ENCODE results near the gene SSB. TPM values are rescaled to one million over a fixed set of nuclear protein-coding genes. Genes with fewer than 3 reads are reported as not detected.

SSB gene
- 123 to 175 TPM (median 135 TPM) in 5 replicates for total RNA-seq (2022; extraction: Qiagen RNA extraction)

DNA sequence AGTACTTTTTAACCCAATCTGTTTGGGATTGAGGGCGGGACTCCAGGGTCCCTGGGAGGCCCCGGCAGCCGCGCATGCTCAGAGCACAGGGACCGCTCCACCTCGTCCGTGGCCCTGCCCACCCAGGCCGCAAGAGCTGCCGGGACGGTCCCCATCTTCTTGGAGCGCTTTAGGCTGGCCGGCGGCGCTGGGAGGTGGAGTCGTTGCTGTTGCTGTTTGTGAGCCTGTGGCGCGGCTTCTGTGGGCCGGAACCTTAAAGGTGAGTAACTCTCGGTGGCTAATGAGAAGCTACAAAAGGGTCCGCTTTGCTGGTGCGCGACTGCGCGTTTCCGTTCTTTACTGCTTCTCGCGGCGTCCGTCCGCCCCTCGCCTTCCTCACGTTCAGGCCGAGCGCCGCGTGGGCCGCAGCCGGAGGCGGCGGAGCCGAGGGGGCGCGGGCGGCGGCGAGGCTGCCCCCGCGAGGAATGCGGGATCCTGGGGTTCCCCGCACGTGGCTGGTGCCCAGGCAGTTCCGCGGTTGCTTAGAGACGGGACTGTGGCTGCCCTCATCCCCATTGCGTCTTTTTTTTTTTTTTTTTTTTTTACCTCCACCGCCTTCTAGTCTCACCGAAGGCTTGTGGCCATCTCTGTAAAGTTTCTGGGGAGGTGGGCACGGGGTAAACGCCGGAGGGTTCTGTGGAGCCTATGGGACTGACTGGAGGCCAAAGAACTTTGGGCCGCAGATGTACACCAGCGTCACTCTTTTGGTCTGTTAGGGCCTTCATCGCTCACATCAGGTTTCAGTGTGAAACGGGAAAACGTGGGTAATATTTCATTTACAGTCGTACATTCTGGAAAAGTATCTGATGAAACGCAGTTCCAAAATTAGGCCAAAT, at the start of gene SSB:
Gene SSB (plus strand): TSS at position 154 of the 875 bp plus-strand sequence. CDS start 2,090 bp downstream, outside the sequence.

DNA sequence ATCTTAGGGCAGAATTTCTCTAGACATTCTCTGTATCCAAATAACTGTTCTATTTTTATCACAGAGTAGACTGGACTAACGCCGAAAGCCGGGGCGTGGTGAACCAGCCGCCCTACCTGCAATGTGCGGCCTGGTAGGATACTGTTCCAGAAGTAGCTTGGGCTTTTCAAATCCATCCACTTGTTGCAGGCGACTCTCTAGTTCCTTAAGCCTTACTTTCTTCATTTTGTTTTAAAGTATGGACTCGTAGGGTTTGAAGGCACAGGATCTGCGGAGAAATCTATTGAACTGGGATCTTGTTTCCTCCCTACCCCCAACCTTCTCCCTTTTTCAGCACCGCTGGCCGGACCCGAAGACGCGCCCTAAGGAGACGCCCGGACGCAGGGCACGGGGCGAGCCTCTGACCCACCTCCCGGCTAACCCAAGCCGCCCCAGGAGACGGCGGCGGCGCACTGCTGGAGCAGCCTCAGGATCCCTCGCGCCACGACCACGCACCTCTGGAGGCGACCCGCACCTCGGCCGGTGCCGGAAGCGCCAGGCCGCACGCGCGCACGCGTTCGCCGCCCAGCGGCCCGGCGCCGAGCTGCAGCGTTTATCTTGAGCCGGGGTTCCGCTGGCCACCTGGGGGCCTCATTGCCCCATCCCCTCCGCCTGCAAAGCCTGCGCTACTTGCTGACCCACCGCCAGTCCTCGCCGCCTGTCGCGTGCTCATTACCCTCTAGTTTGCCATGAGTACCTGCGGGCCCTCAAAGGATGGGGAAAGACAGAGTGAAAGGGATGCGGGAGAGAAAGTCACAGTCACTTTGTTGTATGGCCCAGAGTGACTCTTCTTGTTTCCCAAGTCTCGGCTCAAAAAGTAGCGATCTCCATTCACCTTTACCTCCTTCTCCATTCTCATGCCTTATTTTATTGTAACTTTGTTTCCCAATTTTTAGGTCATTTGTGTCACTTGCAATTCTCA, 26.0 kb downstream of the SSB start, which contains the start of gene METTL5:
Gene METTL5 (minus strand): TSS at position 533 of the 961 bp plus-strand sequence. CDS start 308 bp downstream, at position 225.

DNA sequence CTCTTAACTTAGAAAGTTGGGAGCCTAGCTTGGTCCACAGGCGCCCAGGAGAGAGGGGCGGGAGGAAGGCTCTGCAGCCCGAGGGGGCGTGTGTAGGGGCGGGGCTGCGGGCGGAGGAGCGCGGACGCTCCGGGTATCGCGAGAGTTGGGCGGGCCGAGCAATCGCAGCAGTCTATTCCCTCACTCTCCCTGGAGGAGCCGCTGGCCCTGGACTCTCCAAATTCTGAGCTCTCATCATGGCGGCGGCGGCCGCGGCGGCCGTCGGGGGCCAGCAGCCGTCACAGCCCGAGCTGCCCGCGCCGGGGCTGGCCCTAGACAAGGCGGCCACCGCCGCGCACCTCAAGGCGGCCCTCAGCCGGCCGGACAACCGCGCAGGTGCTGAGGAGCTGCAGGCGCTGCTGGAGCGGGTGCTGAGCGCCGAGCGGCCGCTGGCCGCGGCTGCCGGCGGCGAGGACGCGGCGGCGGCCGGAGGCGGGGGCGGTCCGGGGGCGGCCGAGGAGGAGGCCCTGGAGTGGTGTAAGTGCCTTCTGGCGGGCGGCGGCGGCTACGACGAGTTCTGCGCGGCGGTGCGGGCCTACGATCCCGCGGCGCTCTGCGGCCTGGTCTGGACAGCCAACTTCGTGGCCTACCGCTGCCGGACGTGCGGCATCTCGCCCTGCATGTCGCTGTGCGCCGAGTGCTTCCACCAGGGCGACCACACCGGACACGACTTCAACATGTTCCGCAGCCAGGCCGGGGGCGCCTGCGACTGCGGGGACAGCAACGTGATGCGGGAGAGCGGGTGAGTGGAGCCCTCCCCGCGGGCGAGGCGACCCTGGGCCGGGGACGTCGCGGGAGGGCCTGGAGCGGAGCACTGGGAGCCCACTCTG, 28.8 kb downstream of the SSB start, which contains the start of gene UBR3:
Gene UBR3 (plus strand): TSS at position 183 of the 869 bp plus-strand sequence. CDS start 54 bp downstream, at position 237.

Other genes with a start within 250 kb of the SSB start
- 20.4 to 24.1 TPM (median 20.9 TPM) in 5 replicates for gene FASTKD1, start 225.0 kb upstream of the SSB start, total RNA-seq (2022; extraction: Qiagen RNA extraction)
- 29.2 to 54.8 TPM (median 37.4 TPM) in 5 replicates for gene PPIG, start 214.5 kb upstream of the SSB start, total RNA-seq (2022; extraction: Qiagen RNA extraction)
- 0.30 to 0.44 TPM (median 0.33 TPM) in 5 replicates for gene CFAP210, start 104.5 kb upstream of the SSB start, total RNA-seq (2022; extraction: Qiagen RNA extraction)
- 1.7 to 3.8 TPM (median 3.0 TPM) in 5 replicates for gene PHOSPHO2, start 104.4 kb upstream of the SSB start, total RNA-seq (2022; extraction: Qiagen RNA extraction)
- 4.3 to 10.7 TPM (median 7.2 TPM) in 5 replicates for gene KLHL23, start 65.0 kb upstream of the SSB start, total RNA-seq (2022; extraction: Qiagen RNA extraction)
- 67.1 to 80.3 TPM (median 72.5 TPM) in 5 replicates for gene METTL5, start 26.0 kb downstream of the SSB start, total RNA-seq (2022; extraction: Qiagen RNA extraction)
- gene UBR3, start 28.6 kb downstream of the SSB start, total RNA-seq (2022; extraction: Qiagen RNA extraction): 8.0 to 11.8 TPM (median 9.3 TPM) in 5 replicates